Measurements from ENCODE around the gene ZAP70.

- TF ChIP-seq CTCF (IDR thresholded peaks at IDR 0.05; ENCODE audit: low read depth, low read length, poor library complexity, severe bottlenecking) (no peak), EZH2phosphoT487 (IDR thresholded peaks at IDR 0.05; ENCODE audit: borderline replicate concordance, low read length) (no peak)
Observed at GRCh38 chr2:97670471-97670870, 42.9 kb upstream of the ZAP70 start.

All from DOHH2 (cell line).